Keratinocyte (primary cell): Measurements from ENCODE around the gene SRGAP3.

Experiments used
- CTCF ChIP-seq, 3 experiments: IDR thresholded peaks in 1 of 3; conservative IDR thresholded peaks in 1 of 3; optimal IDR thresholded peaks in 1 of 3; 2 replicates in 2 of 3; 3 replicates in 1 of 3; pipeline versions ENCODE3 to v1.5.1; 2011; ENCODE audit warnings: low read length in 3 of 3, mild to moderate bottlenecking in 3 of 3, moderate library complexity in 2 of 3, control low read depth in 1 of 3, inconsistent platforms in 1 of 3; ENCODE audit not compliant: insufficient read depth in 2 of 3; ENCODE audit errors: extremely low read depth in 1 of 3
- EZH2 ChIP-seq: IDR thresholded peaks from one replicate; pipeline ENCODE4 v1.6.1; 2012; ENCODE audit warnings: inconsistent platforms, mild to moderate bottlenecking, low read length, moderate library complexity

- TF ChIP-seq CTCF (optimal IDR thresholded peaks at IDR 0.05 in 1 of 3, IDR thresholded peaks at IDR 0.05 in 1 of 3, conservative IDR thresholded peaks at IDR 0.05 in 1 of 3; ENCODE audit: extremely low read depth in 1 of 3, insufficient read depth in 2 of 3, low read length in 3 of 3) (no peak), EZH2 (no peak)
These were observed 5.3 kb upstream of the SRGAP3 start for GRCh38 chr3:9254764-9255163.
